Measurements from ENCODE around the gene DBNDD1.

GRCh38 chr16:90048737-90049330 lies 29.6 kb upstream of the DBNDD1 start:
- TF ChIP-seq EZH2 (IDR thresholded peaks at IDR 0.05; ENCODE audit: borderline replicate concordance, insufficient read depth, low read depth, low read length, poor library complexity, severe bottlenecking) = no peak
- TF ChIP-seq, protein P1, sequence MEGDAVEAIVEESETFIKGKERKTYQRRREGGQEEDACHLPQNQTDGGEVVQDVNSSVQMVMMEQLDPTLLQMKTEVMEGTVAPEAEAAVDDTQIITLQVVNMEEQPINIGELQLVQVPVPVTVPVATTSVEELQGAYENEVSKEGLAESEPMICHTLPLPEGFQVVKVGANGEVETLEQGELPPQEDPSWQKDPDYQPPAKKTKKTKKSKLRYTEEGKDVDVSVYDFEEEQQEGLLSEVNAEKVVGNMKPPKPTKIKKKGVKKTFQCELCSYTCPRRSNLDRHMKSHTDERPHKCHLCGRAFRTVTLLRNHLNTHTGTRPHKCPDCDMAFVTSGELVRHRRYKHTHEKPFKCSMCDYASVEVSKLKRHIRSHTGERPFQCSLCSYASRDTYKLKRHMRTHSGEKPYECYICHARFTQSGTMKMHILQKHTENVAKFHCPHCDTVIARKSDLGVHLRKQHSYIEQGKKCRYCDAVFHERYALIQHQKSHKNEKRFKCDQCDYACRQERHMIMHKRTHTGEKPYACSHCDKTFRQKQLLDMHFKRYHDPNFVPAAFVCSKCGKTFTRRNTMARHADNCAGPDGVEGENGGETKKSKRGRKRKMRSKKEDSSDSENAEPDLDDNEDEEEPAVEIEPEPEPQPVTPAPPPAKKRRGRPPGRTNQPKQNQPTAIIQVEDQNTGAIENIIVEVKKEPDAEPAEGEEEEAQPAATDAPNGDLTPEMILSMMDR (IDR thresholded peaks at IDR 0.05) = no peak
